Measurements from ENCODE around the gene RAD51B.
A peak's percentile ranks its signal among the peaks of the same experiment; 100 is the strongest.
"Not testable (repeated sequence)": the region's sequence is repeated elsewhere in the genome, so short reads cannot be mapped to it uniquely, and the experiment has no call there.

RAD51B gene

DNA sequence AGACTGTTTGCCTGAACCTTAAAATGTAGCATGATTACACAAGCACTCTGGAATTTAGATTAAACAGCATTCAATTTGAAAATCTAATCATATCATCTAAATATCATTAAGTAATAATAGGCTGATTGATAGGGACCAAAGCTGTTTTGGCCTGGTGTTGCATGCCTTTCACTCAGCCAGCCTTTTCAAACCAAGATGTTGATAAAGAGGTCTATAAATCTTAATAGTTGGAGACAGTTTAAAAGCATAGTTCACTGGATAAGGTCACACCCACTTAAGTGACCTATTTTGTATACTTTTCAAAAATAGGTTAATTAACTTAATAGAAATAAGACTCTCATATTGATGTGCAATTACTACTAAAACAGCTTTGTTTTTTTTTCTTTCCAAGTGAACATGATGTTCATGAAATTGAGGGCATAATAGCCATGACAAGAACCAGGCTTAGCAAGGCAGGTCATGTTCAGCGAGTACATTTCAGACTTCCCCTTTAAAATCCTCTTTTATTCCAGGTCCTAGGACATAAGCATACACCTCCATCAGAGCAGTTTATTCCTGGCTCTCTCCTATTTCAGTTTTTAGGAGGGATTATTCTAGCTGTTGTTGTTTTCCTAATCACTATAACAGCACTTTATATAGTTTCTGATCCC is 349.0 kb downstream of the RAD51B start:
- peak; percentile 41 for DNase-seq (ENCODE audit: low spot score)

DNA sequence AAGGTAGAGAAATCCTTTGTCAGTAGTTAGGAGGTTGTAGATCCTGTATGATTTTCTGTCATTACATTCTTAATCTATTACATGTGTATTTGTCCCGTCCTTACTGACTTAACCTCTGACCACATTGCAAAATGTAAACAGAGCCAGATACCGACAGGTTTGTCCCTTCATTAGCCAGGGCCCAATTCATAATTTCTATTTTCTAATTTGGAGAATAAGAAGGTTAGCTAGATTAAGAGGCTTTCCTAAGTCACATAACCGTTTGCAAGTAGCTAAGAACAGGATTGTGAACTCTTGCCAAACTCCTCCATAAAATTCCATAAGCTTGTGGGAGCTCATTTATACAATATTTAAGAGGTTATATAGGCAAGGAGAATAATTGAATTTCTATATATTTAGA is 352.6 kb downstream of the RAD51B start:
- DNase-seq (ENCODE audit: low spot score), result no peak

DNA sequence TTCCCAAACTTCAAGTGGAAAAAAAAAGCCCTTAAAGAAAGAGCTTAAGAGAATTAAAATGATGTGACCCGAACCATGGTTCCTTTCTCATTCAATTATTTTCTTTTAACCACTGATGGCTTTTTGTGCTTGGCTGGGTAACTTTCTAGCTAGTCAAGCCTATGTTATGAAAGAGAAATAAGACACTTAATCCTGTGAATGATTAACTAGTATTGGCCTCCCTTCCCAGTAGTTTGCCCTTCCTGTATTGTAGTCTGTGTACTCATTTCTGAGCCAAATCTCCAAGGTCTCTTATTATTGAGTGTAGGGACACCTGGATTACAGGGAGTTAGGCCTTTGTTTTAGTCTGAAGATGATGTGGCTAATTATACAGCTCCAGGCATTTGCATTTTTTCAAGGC is 353.0 kb downstream of the RAD51B start:
- DNase-seq (ENCODE audit: low spot score), result no peak

DNA sequence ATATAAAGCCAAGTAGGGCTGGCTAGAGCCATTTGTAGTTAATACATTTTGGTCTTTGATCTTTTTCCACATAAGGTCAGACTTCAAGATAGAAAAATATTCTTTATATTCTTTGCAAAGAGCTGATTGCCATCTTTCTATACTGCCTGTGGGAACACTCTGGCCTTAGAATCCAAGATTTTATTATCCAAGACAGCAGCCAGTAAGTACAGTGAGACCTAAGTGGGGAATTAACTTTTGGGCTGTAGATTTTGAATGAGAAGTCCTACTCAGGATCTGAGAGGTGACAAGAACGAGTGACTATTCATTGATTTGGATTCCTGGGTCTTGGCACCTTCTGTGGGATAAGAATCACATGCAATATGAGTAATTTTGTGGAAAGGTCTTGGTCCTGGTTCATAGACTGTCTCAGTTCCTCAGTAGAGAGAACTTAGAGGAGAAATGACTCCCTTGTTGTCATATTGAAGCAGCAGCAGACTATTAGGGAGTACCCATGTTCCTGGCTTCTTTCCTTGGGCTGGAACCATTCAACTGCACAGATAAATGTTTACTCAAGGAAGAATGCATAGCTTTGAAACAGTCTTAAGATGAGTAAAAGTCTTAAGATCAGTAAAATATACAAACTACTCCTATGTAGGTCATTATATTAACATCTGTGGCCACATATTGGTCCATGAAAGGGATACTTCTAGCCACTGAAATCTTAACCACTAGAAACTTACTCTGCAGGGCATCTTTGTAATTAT is 353.8 kb downstream of the RAD51B start:
- no peak for DNase-seq (ENCODE audit: low spot score)

DNA sequence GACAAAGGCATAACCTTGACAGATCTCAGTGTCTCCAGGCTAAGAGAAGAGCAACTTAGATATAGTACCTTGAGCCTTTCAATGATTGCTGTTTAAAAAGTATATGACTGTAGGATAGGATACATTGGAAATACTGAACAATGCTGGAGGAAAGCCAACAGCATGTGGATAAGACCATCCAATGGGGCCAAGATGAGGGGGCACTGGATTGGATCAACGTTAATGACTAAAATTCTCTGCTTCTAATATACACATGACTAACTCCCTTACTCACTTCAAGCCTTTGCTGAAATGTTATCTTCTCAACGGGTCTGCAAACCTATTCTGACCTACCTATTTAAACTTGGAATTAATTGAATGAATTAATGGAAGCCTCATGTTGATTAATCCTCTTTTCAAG is 354.9 kb downstream of the RAD51B start:
- DNase-seq (ENCODE audit: low spot score), result no peak

DNA sequence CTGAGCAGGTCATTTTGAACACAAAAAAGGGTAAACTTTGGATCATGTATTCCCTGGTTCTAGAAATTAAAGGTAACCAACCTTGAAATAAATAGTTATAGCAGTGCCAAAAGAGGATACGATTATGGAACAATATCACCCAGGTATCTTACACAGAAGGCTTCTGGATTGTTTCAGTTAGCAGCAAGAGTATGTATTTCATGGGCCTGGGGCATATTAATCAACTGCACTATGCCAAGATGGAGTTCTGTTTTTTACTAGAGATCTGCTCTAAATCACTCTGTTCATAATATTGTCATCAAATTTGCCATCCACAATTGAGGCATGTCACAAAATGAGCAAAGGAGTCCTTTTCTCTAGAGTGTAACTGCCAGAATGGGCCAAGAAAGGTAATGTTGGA is 357.1 kb downstream of the RAD51B start:
- no peak for DNase-seq (ENCODE audit: low spot score)

DNA sequence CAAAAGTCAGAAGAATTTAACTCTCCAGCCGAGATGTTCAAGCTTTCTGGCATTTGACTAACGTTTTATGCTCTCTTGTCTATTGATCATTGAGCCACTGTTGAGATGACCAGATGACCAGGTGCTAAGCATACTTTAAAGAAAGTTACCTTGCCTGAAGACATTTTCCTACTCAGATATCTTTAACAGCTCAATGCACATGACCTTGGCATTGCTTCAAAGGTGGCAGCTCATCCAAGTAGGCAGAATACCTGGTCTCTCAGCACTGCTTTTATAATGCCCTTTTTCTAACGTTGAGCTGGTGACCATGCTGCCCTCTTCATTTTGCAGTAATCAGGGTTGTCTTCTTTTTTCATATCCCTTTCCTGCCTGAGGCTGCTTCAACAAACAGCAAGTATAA is 358.1 kb downstream of the RAD51B start:
- no peak for DNase-seq (ENCODE audit: low spot score)

DNA sequence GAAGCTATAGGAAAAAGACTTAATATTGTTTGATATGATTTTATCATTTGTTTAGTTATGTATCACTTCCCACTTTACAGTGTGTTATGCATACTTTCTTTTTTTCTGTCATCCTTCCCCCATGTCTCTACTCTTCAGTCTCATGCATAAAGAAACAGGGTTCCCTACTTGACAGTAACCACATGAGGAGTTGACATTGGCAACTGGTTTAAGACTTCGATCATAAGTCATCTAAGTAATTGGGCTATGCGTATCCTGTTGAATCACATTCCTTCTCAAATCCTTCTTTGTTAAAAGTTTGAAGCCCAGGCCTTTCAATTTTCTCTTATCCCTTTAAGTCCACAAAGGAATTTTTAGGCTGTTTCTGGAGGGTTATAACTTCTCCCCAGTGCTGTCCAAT is 358.7 kb downstream of the RAD51B start:
- no peak for DNase-seq (ENCODE audit: low spot score)

DNA sequence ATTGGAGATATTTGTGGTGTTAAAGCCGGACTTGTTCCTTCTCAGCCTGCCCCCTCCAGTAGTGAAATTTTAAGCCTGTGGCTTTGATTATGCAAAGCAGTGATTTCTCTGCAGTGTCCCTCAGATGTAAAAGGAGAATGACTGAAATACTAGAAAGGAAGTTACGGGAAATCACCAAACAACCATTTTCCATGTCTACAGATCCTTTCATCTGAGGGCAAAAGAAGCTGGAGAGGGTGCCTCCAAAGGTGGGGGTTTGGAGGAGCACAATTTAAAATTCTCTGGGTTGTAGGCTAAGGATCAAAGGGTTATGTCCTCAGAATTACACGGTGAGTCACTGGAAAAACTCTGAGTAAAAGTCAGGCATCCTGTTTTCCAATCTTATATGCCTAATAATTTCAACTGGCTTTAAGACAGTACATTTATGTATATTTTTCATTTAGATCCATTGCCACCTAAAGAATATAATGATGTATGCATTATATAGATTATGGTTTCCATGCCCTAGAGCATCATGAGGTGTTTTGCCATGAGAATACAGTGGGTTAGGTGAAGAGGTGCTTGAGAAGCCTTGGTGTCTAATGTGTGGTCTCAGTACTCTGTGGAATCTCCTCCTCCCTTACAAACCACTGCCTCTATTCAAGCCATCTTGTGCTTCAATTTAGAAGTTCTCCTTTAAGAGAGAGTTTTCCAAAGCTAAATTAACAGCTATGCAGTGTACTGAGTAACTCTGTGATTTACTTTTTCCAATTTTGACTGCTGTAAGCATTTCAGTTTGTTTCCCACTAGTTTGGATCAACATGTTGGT is 362.1 kb downstream of the RAD51B start:
- no peak for DNase-seq (ENCODE audit: low spot score)

DNA sequence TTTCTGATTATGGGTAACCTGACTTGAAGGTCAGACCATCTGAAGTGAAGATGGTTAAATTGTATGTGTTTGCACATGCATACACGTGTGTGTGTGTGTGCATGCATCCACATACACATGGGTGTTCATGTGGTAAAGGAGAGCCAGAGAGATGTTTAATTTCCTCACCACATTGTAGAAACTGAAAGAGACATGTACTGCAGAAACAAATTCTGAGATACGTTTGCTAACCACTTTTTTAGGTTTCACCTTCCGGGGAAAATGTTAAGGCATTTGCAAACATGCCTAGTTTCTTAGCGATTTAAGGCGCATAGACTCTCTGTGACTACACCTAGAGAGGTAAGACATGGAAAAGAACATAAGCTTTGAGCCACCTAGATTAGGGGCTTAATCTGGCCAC is 362.9 kb downstream of the RAD51B start:
- no peak for DNase-seq (ENCODE audit: low spot score)

DNA sequence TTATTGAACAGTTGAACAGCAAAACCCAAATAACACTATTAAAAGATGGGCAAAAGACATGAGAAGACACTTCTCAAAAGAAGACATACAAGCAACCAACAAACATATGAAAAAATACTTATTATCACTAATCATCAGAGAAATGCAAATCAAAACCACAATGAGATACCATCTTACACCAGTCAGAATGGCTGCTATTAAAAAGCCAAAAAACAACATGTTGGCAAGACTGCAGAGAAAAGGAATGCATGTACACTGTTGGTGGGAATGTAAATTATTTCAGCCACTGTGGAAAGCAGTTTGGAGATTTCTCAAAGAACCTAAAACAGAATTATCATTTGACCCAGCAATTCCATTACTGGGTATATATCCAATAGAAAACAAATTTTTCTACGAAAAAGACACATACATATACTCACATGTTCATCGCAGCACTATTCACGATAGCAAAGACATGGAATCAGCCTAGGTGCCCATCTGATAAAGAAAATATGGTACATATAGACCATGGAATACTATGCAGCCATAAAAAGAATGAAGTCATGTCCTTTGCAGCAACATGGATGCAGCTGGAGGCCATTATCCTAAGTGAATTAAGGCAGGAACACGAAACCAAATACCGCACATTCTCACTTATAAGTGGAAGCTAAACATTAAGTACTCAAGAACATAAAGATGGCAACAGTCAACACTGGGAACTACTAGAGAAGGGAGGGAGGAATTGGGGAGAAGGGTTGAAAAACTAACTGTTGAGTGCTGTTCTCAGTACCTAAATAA is 367.1 kb downstream of the RAD51B start:
- DNase-seq (ENCODE audit: low spot score), result not testable (repeated sequence)

DNA sequence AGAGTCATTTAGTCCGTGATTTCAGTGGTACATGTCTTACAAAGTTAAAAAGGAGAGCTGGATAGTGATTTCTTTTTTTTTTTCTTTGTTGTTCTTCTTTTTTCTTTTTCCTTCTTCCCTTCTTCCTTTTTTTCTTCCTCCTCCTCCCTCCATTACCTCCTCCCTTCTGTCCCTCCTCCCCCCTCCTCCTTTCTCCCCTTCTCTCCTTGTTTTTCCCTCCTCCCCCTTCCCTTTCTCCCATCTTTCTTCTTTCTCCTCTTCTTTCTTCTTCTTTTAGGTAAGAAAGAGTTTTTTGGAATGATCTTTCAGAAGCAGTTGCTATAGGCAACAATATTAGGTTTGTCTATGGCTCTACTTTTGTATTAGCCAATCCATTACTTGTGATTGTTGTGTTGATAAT is 368.6 kb downstream of the RAD51B start:
- DNase-seq (ENCODE audit: low spot score), result no peak

DNA sequence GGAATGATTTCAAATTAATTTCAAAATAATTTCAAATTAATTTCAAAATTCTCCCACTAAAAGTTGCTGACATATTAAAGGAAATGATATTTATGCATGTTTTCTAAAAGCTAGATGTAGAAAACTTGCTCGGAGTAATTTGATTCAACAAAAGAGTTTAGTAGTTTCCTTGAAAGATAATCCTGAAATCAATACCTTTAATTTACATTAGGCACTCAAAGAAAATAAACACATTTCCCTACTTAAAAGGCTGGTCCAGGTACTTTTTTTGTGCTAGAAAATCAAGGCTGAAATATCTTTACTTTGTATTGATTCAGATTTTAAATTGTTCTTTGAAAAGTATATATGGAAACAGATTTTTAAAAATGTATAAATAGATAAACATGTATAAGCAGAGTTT is 370.5 kb downstream of the RAD51B start:
- DNase-seq (ENCODE audit: low spot score), result no peak

DNA sequence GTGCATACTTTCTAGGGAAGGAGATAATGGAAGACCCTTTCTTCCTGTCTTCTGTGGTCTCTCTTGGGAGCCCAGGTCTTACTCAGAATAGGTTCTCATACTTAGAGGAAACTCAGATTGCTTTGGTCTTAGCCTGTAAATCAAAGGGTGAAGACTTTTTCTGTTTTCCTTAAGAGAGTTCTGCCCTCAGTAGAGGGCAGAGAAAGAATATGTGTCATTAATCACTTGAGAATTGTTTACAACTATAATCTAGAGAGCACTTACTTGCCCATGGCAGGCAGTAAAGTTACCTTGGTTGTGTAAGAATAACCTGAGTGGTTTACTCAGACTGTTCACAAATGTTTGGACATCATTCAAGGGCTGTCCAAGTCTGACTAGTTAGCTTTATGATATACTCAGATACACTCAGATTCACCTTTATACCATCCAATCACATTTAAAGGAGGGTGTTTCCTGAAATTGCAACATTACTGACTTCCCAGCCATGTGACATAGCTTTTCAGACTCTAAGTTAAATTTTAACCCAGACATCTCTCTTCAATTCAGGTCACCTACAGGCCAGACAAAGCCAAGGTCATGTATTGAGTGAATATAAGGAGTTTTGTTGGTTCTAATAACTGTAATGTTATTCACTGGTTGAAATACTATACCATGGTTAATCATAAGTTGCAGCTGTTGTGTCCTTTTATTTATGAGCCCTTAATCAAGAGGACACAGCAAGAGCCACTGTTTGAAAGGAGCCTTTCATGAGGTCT is 372.2 kb downstream of the RAD51B start:
- DNase-seq (ENCODE audit: low spot score), result no peak

DNA sequence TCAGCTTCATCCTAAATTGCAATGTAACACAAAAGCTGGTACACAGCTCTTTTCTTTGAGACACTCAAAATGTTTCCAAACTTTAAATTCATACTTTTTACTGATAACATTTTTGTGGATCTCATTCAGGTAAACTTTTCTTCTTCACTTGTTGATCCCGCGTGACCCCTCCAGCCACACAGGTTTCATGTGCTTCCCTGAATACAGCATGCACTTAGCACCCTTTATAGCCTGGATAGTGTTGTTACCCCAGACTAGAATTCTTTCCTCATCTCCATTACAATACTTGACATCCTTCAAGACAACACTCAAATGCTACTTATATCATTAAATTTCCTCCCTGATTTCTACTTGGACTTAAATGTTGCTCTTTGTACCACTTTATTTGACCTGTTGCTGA is 373.4 kb downstream of the RAD51B start:
- DNase-seq (ENCODE audit: low spot score), result no peak

DNA sequence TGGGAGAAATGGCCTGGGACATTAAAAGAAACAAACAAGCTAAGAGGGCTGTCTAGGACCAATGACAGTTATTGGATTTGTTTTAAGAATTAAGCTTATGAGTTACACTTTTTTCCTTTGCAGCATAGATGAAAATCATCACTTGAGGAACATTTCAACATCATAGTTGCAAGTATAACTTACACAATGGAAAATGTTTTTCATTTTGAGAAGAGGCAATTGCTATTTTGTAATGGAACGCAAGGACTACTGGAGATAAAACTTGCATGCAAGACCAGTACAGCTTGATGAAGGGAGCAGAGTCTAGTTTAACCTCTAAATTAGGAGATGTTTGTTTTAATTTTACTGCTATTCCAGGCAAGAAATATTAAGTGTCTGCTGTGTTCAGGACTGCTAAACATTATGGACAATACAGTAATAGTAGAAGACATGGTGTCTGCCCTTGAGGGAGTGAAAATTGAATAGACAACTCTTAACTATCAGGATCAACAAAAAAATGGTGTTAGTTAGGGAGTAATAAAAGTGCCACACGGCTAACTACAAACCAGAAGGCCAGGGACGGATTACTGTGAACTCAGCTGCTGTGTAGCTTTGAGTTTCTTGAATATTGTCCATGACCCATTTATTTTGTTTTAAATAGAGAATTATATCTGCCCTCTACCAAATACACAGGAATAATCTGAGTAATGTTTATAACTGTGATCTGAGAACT is 374.5 kb downstream of the RAD51B start:
- DNase-seq (ENCODE audit: low spot score), result no peak

DNA sequence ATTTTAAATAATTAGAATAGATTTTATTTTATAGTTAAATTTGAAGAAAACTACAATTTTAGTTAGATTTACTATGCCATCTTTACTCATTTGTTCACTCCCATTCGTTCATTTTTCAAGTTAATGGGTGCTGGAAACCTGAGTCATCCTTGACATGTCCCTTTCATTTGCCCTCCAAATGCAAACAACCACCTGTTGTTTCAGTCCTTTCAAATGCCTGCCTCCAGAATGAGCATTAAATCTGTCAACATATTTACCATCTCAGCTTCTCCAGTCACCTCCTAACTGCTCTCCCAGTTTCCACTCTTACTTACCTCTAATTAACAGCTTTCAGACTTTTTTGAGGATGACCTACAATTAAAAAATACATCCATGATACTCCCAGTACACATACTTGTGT is 375.5 kb downstream of the RAD51B start:
- no peak for DNase-seq (ENCODE audit: low spot score)

DNA sequence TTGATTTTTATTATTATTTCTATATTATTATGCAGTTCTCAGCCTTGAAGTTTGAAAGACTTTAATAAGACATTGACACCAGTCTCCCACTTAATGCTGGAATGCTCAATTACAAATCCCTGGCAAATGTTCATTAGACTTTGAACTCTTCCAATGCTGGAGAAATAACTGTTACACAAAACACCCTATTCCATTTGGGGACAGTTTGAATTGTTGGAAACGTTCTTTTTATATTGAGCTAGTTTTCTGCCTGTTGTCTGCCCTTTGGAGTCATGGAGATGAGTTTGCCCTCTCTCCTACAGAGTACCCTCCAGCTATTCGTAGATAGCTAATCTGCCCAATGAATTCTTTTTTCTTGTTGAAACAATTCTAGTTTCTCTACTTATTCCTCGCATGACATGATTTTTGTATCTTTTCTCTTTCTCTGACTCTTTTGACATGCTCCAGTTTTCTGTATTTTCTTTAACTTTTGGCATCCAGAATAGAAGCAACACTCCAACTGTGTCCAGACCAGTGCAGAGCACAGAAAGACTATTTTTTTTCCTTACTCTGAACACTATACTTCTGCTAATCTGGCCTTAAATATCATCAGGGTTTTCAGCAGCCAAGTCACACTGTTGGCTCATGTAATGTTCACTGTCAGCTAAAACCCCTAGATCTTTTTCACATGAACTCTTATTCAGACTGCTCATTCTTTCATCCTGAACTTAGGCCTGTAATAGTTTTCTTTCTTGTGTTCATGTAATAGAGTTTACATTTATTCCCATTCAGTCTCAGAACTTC is 379.3 kb downstream of the RAD51B start:
- DNase-seq (ENCODE audit: low spot score), result no peak

DNA sequence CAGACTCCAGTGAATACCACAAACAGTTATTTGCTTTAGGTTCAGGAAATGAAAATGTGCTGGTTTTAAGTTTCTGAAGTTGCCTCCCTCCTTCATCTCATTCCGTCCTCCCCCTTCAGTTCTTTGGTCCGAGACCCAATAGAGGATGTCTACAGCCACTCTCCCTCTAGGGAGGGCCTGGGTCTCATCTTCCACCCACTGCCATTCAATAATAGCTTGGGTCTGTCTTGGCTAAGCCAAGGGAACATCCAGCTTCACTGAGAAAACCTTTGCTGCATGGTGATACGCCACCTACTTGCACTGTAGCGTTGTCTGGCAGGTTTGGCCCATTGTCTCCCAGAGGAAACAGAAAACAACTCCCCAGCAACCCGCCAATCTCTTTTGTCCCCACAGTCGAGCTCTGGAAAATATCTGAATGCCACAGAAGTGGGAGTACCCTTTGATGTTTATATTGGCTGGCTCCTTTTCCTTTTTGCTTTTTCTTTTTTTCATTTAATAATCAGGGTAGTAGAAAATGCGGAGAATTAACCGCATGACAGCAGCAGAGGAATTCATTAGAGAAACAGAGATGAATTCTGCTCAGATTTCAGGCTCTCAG is 380.1 kb downstream of the RAD51B start:
- DNase-seq (ENCODE audit: low spot score), result no peak

Measured in SK-N-DZ (cell line).